Omental fat pad (tissue), 4 donors: ENCODE results near the gene TOM1L2. TPM values are rescaled to one million over a fixed set of nuclear protein-coding genes. Genes with fewer than 3 reads are reported as not detected.

Source experiments
- ATAC-seq: fragments of 150-250 bp; one replicate; pipeline ENCODE4 v1.9.1; 2016; ENCODE audit warnings: mild to moderate bottlenecking, moderate library complexity; ENCODE audit not compliant: low FRiP score
- DNase-seq: peaks from one replicate; pipeline ENCODE4 v3.0.0-alpha.2; 2019; ENCODE audit warnings: low spot score
- CTCF ChIP-seq, 3 donors: fragments of 450-650 bp; IDR thresholded peaks; one replicate each; pipeline ENCODE4 v1.5.1; 2016 to 2017; ENCODE audit warnings: antibody characterized with exemption in 3 of 3, mild to moderate bottlenecking in 3 of 3, moderate library complexity in 2 of 3
- total RNA-seq, 4 donors: library from RNA; depleted of rRNA; stranded (reverse); fragments of >200 nt; gene quantifications; one replicate each; pipeline ENCODE4 v1.1.0, GENCODE V29; 2016

TOM1L2 gene
- total RNA-seq, 4 donors from 2014 or later = 25.9 to 30.3 (median 27.6) TPM

GRCh38 chr17:17846645-17847044 is 125.6 kb downstream of the TOM1L2 start:
- ATAC-seq = no peak
- DNase-seq = no peak
- TF ChIP-seq CTCF (IDR thresholded peaks at IDR 0.05) = no peak

- no peak for ATAC-seq
- TF ChIP-seq CTCF (IDR thresholded peaks at IDR 0.05) = no peak
- DNase-seq = no peak
Observed at GRCh38 chr17:17846003-17846402, 126.2 kb downstream of the TOM1L2 start.

GRCh38 chr17:17845046-17845775 is 127.0 kb downstream of the TOM1L2 start:
- DNase-seq = no peak
- ATAC-seq = no peak
- TF ChIP-seq CTCF (IDR thresholded peaks at IDR 0.05) = no peak

GRCh38 chr17:17844500-17844899 is 127.7 kb downstream of the TOM1L2 start:
- no peak for TF ChIP-seq CTCF (IDR thresholded peaks at IDR 0.05)
- DNase-seq = no peak
- ATAC-seq = no peak

- no peak for ATAC-seq
- no peak for DNase-seq
- TF ChIP-seq CTCF (IDR thresholded peaks at IDR 0.05) = no peak
Observed at GRCh38 chr17:17844079-17844478, 128.1 kb downstream of the TOM1L2 start.

GRCh38 chr17:17843096-17843495 is 129.1 kb downstream of the TOM1L2 start:
- DNase-seq = no peak
- TF ChIP-seq CTCF (IDR thresholded peaks at IDR 0.05) = no peak

More at GRCh38 chr17:17843096-17843495, 129.1 kb downstream of the TOM1L2 start:
- ATAC-seq = no peak
